ENCODE measurements around the gene UNC45B. TPM values are rescaled to one million over a fixed set of nuclear protein-coding genes. Genes with fewer than 3 reads are reported as not detected.

UNC45B gene
- total and polyA plus RNA-seq, 2 of the 8 experiments (the other 6 are each of a cell fraction or from before 2014, with no cell fraction given): 0.06 to 0.15 TPM

DNA sequence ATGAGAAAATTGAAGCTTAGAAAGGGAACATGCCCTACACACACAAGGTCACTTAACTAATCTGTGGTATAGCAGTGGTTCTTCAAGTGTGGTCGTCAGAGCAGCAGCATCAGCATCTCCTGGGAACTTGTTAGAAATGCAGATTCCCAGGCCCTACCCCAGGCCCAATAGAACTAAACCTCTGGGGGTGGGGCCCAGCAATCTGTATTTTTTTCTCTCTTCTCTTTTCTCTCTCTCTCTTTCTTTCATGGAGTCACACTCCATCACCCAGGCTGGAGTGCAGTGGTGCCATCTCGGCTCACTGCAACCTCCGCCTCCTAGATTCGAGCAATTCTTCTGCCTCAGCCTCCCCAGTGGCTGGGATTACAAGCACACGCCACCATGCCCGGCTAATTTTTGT lies 9.4 kb upstream of the UNC45B start:
- no peak overlapping the region for H4K91ac ChIP-seq (replicated peaks; ENCODE audit: insufficient read length, low read length)
- CTCF ChIA-PET (ENCODE audit: partially characterized antibody): no interaction called here
- no peak overlapping the region for H3K27ac ChIP-seq (ENCODE audit: low read depth, low read length)
- H3K9ac ChIP-seq (replicated peaks in 1 of 4; ENCODE audit: extremely low read depth in 1 of 4, low read depth in 3 of 4, low read length in 3 of 4): no peak overlapping the region
- no peak overlapping the region for H4K5ac ChIP-seq (ENCODE audit: insufficient read length, low read depth, low read length)
- H3K79me2 ChIP-seq (ENCODE audit: control insufficient read depth in 1 of 2, insufficient read depth in 2 of 2, low read length in 2 of 2): peaks cover 0 to 24% of the 10 kb centered on the region in 2 experiments; a peak in 3 of 4 replicates
- no peak overlapping the region for H2BK5ac ChIP-seq (ENCODE audit: low read depth, low read length)
- H3K4ac ChIP-seq (replicated peaks; ENCODE audit: insufficient read length, low read depth, low read length): no peak overlapping the region
- no peaks in the 10 kb centered on the region for H3K23me2 ChIP-seq (ENCODE audit: low read depth, low read length)
- no peak overlapping the region for H2AK5ac ChIP-seq (ENCODE audit: low read depth, low read length)
- H2BK15ac ChIP-seq (ENCODE audit: low read length): no peak overlapping the region
- no peak overlapping the region for H3K4me3 ChIP-seq (ENCODE audit: extremely low read depth in 1 of 4, insufficient read depth in 2 of 4, low read depth in 3 of 4, low read length in 4 of 4)
- no peaks in the 10 kb centered on the region for H3K27me3 ChIP-seq (replicated peaks in 1 of 4; ENCODE audit: control insufficient read depth in 3 of 4, extremely low read depth in 1 of 4, insufficient read depth in 3 of 4, low read length in 3 of 4)
- no peak for DNase-seq (ENCODE audit: low read depth in 1 of 2, low spot score in 2 of 2)
- no peaks in the 10 kb centered on the region; a peak in 1 of 7 replicates for H3K4me1 ChIP-seq (replicated peaks in 1 of 4; ENCODE audit: control insufficient read depth in 3 of 4, insufficient read depth in 4 of 4, low read length in 3 of 4)
- no peak overlapping the region for H3K4me2 ChIP-seq (ENCODE audit: insufficient read depth in 1 of 2, low read depth in 2 of 2, low read length in 2 of 2)
- H2AFZ ChIP-seq (ENCODE audit: low read length): no peak overlapping the region
- no peak overlapping the region for H3K18ac ChIP-seq (ENCODE audit: extremely low read depth, low read length)
- no peak overlapping the region for H3K23ac ChIP-seq (ENCODE audit: insufficient read length)
- H2BK20ac ChIP-seq (ENCODE audit: low read length): no peak overlapping the region
- TF ChIP-seq CHD2 (IDR thresholded peaks at IDR 0.05; ENCODE audit: low read length): no peak
- no peak for TF ChIP-seq SIRT6 (IDR thresholded peaks at IDR 0.05; ENCODE audit: low read length)
- TF ChIP-seq TEAD4 (IDR thresholded peaks at IDR 0.05; ENCODE audit: low read depth, low read length): no peak
- H4K20me1 ChIP-seq (replicated peaks in 1 of 2; ENCODE audit: control insufficient read depth in 1 of 2, insufficient read depth in 2 of 2, low read length in 2 of 2): peaks cover 2 to 10% of the 10 kb centered on the region in 2 experiments
- H3K36me3 ChIP-seq (ENCODE audit: control insufficient read depth in 2 of 4, insufficient read depth in 4 of 4, low read length in 3 of 4): peaks cover 43 to 66% (median 62%) of the 10 kb centered on the region in 4 experiments
- H3K9me3 ChIP-seq (ENCODE audit: insufficient read depth in 2 of 2, low read depth in 1 of 2, low read length in 1 of 2): no peaks in the 10 kb centered on the region
- H3K14ac ChIP-seq (ENCODE audit: insufficient read length): no peak overlapping the region
- FAIRE-seq: no peak
- 96% methylated on average over 6 of the region's 6 CpGs; no CpG with 5 or more reads in 1 of the 2 experiments for WGBS, 2 experiments (ENCODE audit: extremely low coverage in 1 of 2, insufficient coverage in 1 of 2, insufficient read length in 1 of 2, insufficient replicate concordance in 2 of 2, low coverage in 1 of 2, low lambda C conversion rate in 2 of 2, missing lambda C conversion rate in 1 of 2)
- H3K56ac ChIP-seq (replicated peaks; ENCODE audit: insufficient read length, low read depth, low read length): no peak overlapping the region
- H2BK12ac ChIP-seq (ENCODE audit: low read depth, low read length): no peak overlapping the region
- no peak overlapping the region for H2BK120ac ChIP-seq (replicated peaks; ENCODE audit: low read depth, low read length)
- H4K8ac ChIP-seq (ENCODE audit: extremely low read depth, insufficient read depth, low read length): no peak overlapping the region
- POLR2A ChIA-PET (ENCODE audit: partially characterized antibody): interaction anchor here (0.9 to 6.8 kb wide), 5 partner anchors 8 to 157 kb away, joined by 3 to 84 read pairs (median 6); partner anchors contain the start of gene UNC45B
- H3K79me1 ChIP-seq (ENCODE audit: low read depth, low read length): no peaks in the 10 kb centered on the region
